ENCODE results near the gene BSPH1.

GRCh38 chr19:47991191-47991808 lies 670 bp downstream of the BSPH1 start:
- TF ChIP-seq CTCF (conservative IDR thresholded peaks at IDR 0.05) (no peak), ZFX (IDR thresholded peaks at IDR 0.05) (no peak)
